ENCODE results near the gene SACM1L. TPM values are rescaled to one million over a fixed set of nuclear protein-coding genes. Genes with fewer than 3 reads are reported as not detected.
A peak's percentile ranks its signal among the peaks of the same experiment; 100 is the strongest.

Gene SACM1L
- total and polyA plus RNA-seq, 2 of the 8 experiments (the other 6 are each of a cell fraction or from before 2014, with no cell fraction given) = 20.1 to 61.0 TPM

DNA sequence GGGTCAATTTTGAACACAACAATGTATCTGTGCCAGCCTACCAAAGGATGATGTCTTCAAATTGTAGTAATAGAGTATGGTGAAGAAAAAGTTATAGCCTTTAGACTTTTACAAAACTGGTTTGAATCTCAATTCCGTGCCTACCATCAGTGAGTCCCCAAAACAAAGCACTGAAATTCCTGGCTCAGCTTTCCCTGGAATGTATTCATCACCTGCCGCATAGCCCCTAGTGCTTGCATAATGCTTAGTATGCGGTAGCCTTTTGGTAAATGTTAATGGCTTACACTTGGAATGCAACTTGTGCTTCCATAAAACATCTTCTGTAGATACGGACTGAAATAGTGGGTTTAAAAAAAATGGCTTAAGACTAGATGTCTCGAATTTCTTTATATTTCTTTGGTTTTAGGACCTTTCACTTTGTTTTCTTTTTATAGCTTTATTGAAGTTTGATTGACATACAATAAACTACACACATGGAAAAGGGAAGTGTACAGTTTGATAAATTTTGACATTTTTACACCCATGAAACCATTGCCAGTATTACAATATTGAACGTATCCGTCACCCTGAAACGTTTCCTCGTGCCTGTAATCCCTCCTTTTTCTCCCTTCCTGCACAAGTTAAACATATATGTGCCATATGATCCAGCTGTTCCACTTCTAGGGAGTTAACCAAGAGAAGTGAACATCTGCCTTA is 12.1 kb downstream of the SACM1L start (continued):
- TF ChIP-seq MAFK (IDR thresholded peaks at IDR 0.05; ENCODE audit: low read depth, low read length) = 0 out of 2 replicates have a peak, but pooled peaks have one; percentile 22
- TF ChIP-seq SIX5 (IDR thresholded peaks at IDR 0.05; ENCODE audit: low read depth, low read length) = no peak
- peak in 1 of 2 experiments; percentile 12 for TF ChIP-seq BCL11A (IDR thresholded peaks at IDR 0.05; ENCODE audit: low read depth in 2 of 2, low read length in 2 of 2)
- no peak for TF ChIP-seq SAP30 (IDR thresholded peaks at IDR 0.05; ENCODE audit: insufficient read depth, insufficient replicate concordance, low read length)
- TF ChIP-seq NRF1 (IDR thresholded peaks at IDR 0.05; ENCODE audit: low read depth, low read length) = no peak
- TF ChIP-seq EP300 (IDR thresholded peaks at IDR 0.05; ENCODE audit: borderline replicate concordance in 1 of 2, low read depth in 2 of 2, low read length in 2 of 2) = peak in 1 of 2 experiments; percentile 78; a peak in 2 of 3 replicates
- peak; percentile 66; the same call in 1 of the 2 replicates for TF ChIP-seq SP1 (IDR thresholded peaks at IDR 0.05; ENCODE audit: low read depth, low read length)
- TF ChIP-seq PHF8 (conservative IDR thresholded peaks at IDR 0.05; ENCODE audit: low read depth, low read length) = no peak
- no peak for TF ChIP-seq RAD21 (IDR thresholded peaks at IDR 0.05 in 1 of 2, conservative IDR thresholded peaks at IDR 0.05 in 1 of 2; ENCODE audit: low read depth in 2 of 2, low read length in 2 of 2)
- TF ChIP-seq FOSL1 (IDR thresholded peaks at IDR 0.05; ENCODE audit: insufficient read depth, low read depth, low read length) = no peak
- TF ChIP-seq, protein P1, sequence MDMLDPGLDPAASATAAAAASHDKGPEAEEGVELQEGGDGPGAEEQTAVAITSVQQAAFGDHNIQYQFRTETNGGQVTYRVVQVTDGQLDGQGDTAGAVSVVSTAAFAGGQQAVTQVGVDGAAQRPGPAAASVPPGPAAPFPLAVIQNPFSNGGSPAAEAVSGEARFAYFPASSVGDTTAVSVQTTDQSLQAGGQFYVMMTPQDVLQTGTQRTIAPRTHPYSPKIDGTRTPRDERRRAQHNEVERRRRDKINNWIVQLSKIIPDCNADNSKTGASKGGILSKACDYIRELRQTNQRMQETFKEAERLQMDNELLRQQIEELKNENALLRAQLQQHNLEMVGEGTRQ (IDR thresholded peaks at IDR 0.05; ENCODE audit: low read length) = no peak
- TF ChIP-seq KDM1A (IDR thresholded peaks at IDR 0.05; ENCODE audit: borderline replicate concordance, low read length) = no peak
- TF ChIP-seq SIRT6 (IDR thresholded peaks at IDR 0.05; ENCODE audit: low read length) = no peak
- TF ChIP-seq YY1 (IDR thresholded peaks at IDR 0.05; ENCODE audit: low read depth, low read length) = peak; percentile 50; the same call in 1 of the 2 replicates
- TF ChIP-seq CTBP2 (IDR thresholded peaks at IDR 0.05; ENCODE audit: borderline replicate concordance, insufficient read depth, insufficient read length, low read length) = no peak
- no peak for TF ChIP-seq RFX5 (IDR thresholded peaks at IDR 0.05; ENCODE audit: borderline replicate concordance, low read depth, low read length)
- TF ChIP-seq KDM4A (IDR thresholded peaks at IDR 0.05; ENCODE audit: low read depth, low read length, severe bottlenecking) = no peak
- TF ChIP-seq SP2 (IDR thresholded peaks at IDR 0.05; ENCODE audit: low read length) = no peak
- no peak for TF ChIP-seq RXRA (IDR thresholded peaks at IDR 0.05; ENCODE audit: insufficient read depth, low read depth, low read length)
- TF ChIP-seq EGR1 (IDR thresholded peaks at IDR 0.05; ENCODE audit: borderline replicate concordance, low read depth, low read length) = no peak
- no peak for TF ChIP-seq RNF2 (IDR thresholded peaks at IDR 0.05; ENCODE audit: borderline replicate concordance, low read depth, low read length, missing control alignments, poor library complexity, severe bottlenecking)
- TF ChIP-seq NANOG (IDR thresholded peaks at IDR 0.05; ENCODE audit: insufficient read depth, low read depth, low read length, poor library complexity, severe bottlenecking) = peak; percentile 61

Measured in H1 (cell line).